DOHH2 (cell line): Measurements from ENCODE around the gene TSSK6.

Experiments used
- H3F3A ChIP-seq: fragments of 200-600 bp; sonication (generic), shearing (Covaris generic); 2 replicates; pipeline ENCODE4 v1.6.0; 2016; ENCODE audit warnings: antibody characterized with exemption, mild to moderate bottlenecking; ENCODE audit not compliant: control insufficient read depth, insufficient read depth
- H3K27ac ChIP-seq: fragments of 200-600 bp; sonication (generic); 2 replicates; pipeline ENCODE4 v1.5.1; 2014; ENCODE audit warnings: low read depth, mild to moderate bottlenecking, low read length, moderate library complexity
- H3K27me3 ChIP-seq: fragments of 200-600 bp; sonication (generic); 2 replicates; pipeline ENCODE4 v1.6.1; 2014; ENCODE audit warnings: mild to moderate bottlenecking, low read length, mixed read lengths; ENCODE audit not compliant: control insufficient read depth
- H3K36me3 ChIP-seq: fragments of 200-600 bp; sonication (generic); 2 replicates; pipeline ENCODE4 v1.6.1; 2014; ENCODE audit warnings: mild to moderate bottlenecking, low read length, moderate library complexity, mixed read lengths; ENCODE audit not compliant: control insufficient read depth
- H3K4me1 ChIP-seq: fragments of 200-600 bp; sonication (generic); 2 replicates; pipeline ENCODE4 v1.6.1; 2014; ENCODE audit warnings: mild to moderate bottlenecking, low read length, mixed read lengths; ENCODE audit not compliant: control insufficient read depth
- H3K4me2 ChIP-seq: fragments of 200-600 bp; sonication (generic); 2 replicates; pipeline ENCODE4 v1.6.0; 2014; ENCODE audit warnings: mild to moderate bottlenecking, low read length, moderate library complexity
- H3K4me3 ChIP-seq: fragments of 200-600 bp; sonication (generic); 2 replicates; pipeline ENCODE4 v1.5.1; 2014; ENCODE audit warnings: mild to moderate bottlenecking, low read length, mixed read lengths
- H3K79me2 ChIP-seq: fragments of 200-600 bp; sonication (generic); 2 replicates; pipeline ENCODE4 v1.6.1; 2014; ENCODE audit warnings: mild to moderate bottlenecking, low read length, mixed read lengths; ENCODE audit not compliant: control insufficient read depth
- H3K9me2 ChIP-seq: fragments of 200-600 bp; sonication (generic); replicated peaks from 2 replicates; pipeline ENCODE4 v1.6.1; 2014; ENCODE audit warnings: mild to moderate bottlenecking, low read length, mixed read lengths; ENCODE audit not compliant: control insufficient read depth
- H3K9me3 ChIP-seq: fragments of 200-600 bp; sonication (generic); 2 replicates; pipeline ENCODE4 v1.6.1; 2014; ENCODE audit warnings: antibody characterized with exemption, low read length, mixed read lengths; ENCODE audit not compliant: control insufficient read depth, insufficient read depth
- H4K20me1 ChIP-seq: fragments of 200-600 bp; sonication (generic); 2 replicates; pipeline ENCODE4 v1.6.0; 2014; ENCODE audit warnings: low read depth, mild to moderate bottlenecking, antibody characterized with exemption, low read length, moderate library complexity; ENCODE audit not compliant: control insufficient read depth, insufficient read depth
- EZH2phosphoT487 ChIP-seq: fragments of 200-600 bp; sonication (generic); IDR thresholded peaks from 2 replicates; pipeline ENCODE4 v1.6.1; 2017; ENCODE audit warnings: borderline replicate concordance, mild to moderate bottlenecking, antibody characterized with exemption, low read length, moderate library complexity, mixed read lengths
- TF ChIP-seq, protein P1 (sequence below): fragments of 200-600 bp; sonication (generic); IDR thresholded peaks from one replicate; pipeline ENCODE4 v1.5.1; 2014; ENCODE audit warnings: antibody characterized with exemption, mild to moderate bottlenecking, low read depth, low read length; ENCODE audit not compliant: poor library complexity, severe bottlenecking

TSSK6 gene

DNA sequence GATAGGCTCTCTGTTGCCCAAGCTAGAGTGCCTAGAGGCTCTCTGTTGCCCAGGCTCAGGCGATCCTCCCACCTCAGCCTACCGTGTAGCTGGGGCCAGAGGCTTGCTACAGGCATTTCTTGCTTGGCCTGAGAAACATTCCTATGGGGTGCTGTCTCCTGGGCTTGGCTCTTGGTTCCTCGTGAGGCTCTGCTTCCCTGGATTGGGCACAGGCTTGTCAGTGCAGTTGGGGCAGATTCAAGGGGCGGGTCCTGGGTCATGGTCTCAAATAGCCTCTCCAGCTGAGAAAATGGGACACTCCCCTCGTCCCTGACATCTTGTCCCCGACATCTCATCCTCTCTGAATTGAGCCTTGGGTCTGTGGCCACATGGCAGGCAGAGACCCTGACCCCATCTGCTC lies 4.9 kb downstream of the TSSK6 start:
- H3K4me3 ChIP-seq = no peak overlapping the region
- TF ChIP-seq, protein P1, sequence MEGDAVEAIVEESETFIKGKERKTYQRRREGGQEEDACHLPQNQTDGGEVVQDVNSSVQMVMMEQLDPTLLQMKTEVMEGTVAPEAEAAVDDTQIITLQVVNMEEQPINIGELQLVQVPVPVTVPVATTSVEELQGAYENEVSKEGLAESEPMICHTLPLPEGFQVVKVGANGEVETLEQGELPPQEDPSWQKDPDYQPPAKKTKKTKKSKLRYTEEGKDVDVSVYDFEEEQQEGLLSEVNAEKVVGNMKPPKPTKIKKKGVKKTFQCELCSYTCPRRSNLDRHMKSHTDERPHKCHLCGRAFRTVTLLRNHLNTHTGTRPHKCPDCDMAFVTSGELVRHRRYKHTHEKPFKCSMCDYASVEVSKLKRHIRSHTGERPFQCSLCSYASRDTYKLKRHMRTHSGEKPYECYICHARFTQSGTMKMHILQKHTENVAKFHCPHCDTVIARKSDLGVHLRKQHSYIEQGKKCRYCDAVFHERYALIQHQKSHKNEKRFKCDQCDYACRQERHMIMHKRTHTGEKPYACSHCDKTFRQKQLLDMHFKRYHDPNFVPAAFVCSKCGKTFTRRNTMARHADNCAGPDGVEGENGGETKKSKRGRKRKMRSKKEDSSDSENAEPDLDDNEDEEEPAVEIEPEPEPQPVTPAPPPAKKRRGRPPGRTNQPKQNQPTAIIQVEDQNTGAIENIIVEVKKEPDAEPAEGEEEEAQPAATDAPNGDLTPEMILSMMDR = no peak
- no peak for TF ChIP-seq EZH2phosphoT487
- no peaks in the 10 kb centered on the region for H3K9me3 ChIP-seq
- H3K4me1 ChIP-seq = peaks cover 3% of the 10 kb centered on the region
- peaks cover 10% of the 10 kb centered on the region for H3F3A ChIP-seq
- peaks cover 22% of the 10 kb centered on the region for H3K36me3 ChIP-seq
- no peaks in the 10 kb centered on the region for H4K20me1 ChIP-seq
- no peak overlapping the region for H3K27ac ChIP-seq
- H3K9me2 ChIP-seq = no peaks in the 10 kb centered on the region
- H3K79me2 ChIP-seq = peaks cover 4% of the 10 kb centered on the region
- no peaks in the 10 kb centered on the region for H3K27me3 ChIP-seq
- no peak overlapping the region for H3K4me2 ChIP-seq

DNA sequence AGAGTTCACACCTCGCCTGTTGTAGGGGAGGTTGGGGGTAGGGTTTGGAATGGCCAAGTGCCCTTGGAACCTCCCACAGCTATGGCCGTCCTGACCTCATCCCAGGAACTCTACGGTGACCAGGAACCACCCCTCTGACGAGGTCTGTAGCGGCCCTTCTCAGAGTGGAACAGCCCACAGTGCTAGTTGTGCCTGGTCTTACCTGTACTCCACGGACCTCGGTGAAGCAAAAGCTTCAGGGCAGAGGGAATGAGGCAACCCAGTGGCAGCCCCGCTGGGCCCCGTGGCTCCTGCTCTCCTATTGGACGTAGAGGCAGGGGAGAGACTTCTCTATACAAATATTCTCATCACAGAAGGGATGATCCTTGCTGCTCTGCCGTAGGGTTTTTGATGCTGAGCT lies 7.1 kb downstream of the TSSK6 start:
- H3F3A ChIP-seq = peaks cover 10% of the 10 kb centered on the region
- H3K9me2 ChIP-seq = no peaks in the 10 kb centered on the region
- H3K79me2 ChIP-seq = no peaks in the 10 kb centered on the region
- H3K27me3 ChIP-seq = no peaks in the 10 kb centered on the region
- H3K9me3 ChIP-seq = no peaks in the 10 kb centered on the region
- H3K4me2 ChIP-seq = no peak overlapping the region
- no peak overlapping the region for H3K4me3 ChIP-seq
- H3K36me3 ChIP-seq = peaks cover 44% of the 10 kb centered on the region
- no peaks in the 10 kb centered on the region for H4K20me1 ChIP-seq
- no peak for TF ChIP-seq EZH2phosphoT487
- TF ChIP-seq, protein P1 = no peak
- no peak overlapping the region for H3K27ac ChIP-seq
- no peaks in the 10 kb centered on the region for H3K4me1 ChIP-seq

DNA sequence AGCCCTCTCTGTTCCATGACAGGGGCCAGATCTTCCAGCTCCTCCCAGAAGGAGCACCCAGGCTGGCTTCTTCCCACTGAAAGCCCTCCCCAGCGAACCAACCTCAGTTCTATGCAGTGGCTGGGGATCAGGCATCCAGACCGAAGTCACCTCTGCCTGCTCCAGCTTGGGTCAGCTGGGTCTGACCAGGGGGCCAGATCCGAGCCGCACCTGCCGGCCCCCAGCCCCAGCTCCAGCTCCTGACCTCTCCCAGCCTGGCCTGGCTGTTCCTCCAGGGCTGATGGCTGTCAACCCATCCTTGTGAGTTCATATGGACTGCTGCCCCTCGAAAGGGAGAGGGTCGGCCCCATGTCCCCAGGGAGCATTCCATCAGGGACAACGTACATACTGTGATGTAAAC lies 8.0 kb downstream of the TSSK6 start:
- no peaks in the 10 kb centered on the region for H3K9me2 ChIP-seq
- H3K27ac ChIP-seq = no peak overlapping the region
- peaks cover 53% of the 10 kb centered on the region for H3K36me3 ChIP-seq
- H3K4me3 ChIP-seq = no peak overlapping the region
- TF ChIP-seq EZH2phosphoT487 = no peak
- H4K20me1 ChIP-seq = no peaks in the 10 kb centered on the region
- no peaks in the 10 kb centered on the region for H3K27me3 ChIP-seq
- H3K4me1 ChIP-seq = no peaks in the 10 kb centered on the region
- no peak overlapping the region for H3K4me2 ChIP-seq
- H3F3A ChIP-seq = peaks cover 10% of the 10 kb centered on the region
- no peaks in the 10 kb centered on the region for H3K9me3 ChIP-seq
- no peaks in the 10 kb centered on the region for H3K79me2 ChIP-seq

DNA sequence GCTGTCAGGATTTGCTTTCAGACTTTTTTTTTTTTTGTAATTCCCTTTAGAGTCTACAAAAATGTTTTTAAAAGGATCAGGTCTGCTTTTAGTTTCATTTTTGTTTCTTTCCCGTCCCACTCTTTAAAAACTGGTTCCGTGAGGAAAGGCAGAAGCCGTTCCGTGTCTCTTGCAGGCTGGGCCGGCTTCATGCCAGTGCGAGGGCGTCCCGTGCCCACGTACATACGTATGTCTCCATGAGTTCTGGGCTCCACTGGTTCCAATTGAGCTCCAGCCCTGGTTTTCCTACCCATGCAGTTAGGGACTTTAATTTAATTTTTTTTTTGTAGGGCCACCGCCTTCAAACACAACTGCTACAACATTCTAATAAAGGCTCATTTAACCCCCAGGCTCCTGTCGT lies 8.8 kb downstream of the TSSK6 start:
- Histone ChIP-seq H3K4me1 (no peaks in the 10 kb centered on the region), H3K4me2 (no peak overlapping the region), H3F3A (peaks cover 6% of the 10 kb centered on the region), H3K36me3 (peaks cover 60% of the 10 kb centered on the region), H4K20me1 (no peaks in the 10 kb centered on the region), H3K9me2 (no peaks in the 10 kb centered on the region), H3K27ac (no peak overlapping the region), H3K4me3 (no peak overlapping the region), H3K9me3 (no peaks in the 10 kb centered on the region), H3K27me3 (no peaks in the 10 kb centered on the region), H3K79me2 (no peaks in the 10 kb centered on the region)
- TF ChIP-seq, protein P1 = no peak
- TF ChIP-seq EZH2phosphoT487 = no peak
